ENCODE measurements around the gene LGALS14. TPM values are rescaled to one million over a fixed set of nuclear protein-coding genes. Genes with fewer than 3 reads are reported as not detected.

Gene LGALS14
- total RNA-seq, 1 experiment from 2014 or later: not detected

- ChIA-PET POLR2A (no interaction called here), CTCF (interaction anchor here (1.0 to 2.7 kb wide), 2 partner anchors 114 to 127 kb away, joined by 3 to 6 read pairs; no protein-coding TSS in a partner anchor)
- Mint-ChIP-seq H3K27me3 (ENCODE audit: low read depth) (peaks cover 14% of the 10 kb centered on the region; the same call in 1 of the 2 replicates), H3K4me1 (no peaks in the 10 kb centered on the region), H3K36me3 (no peaks in the 10 kb centered on the region), H3K9me3 (no peaks in the 10 kb centered on the region), H3K4me3 (no peak overlapping the region), H3K27ac (no peak overlapping the region)
- DNase-seq (ENCODE audit: low spot score): no peak
- no peak for ATAC-seq
- no peak for TF ChIP-seq ZNF121 (CRISPR knock-in tag; IDR thresholded peaks at IDR 0.05)
- no peak for TF ChIP-seq NR2C2 (CRISPR knock-in tag; IDR thresholded peaks at IDR 0.05)
- no peak for TF ChIP-seq TCF7 (CRISPR knock-in tag; IDR thresholded peaks at IDR 0.05; ENCODE audit: low read depth)
- TF ChIP-seq ELF4 (CRISPR knock-in tag; IDR thresholded peaks at IDR 0.05; ENCODE audit: low read depth): no peak
Observed at GRCh38 chr19:39679056-39679790, 25.1 kb upstream of the LGALS14 start.

GRCh38 chr19:39679791-39680168 is 24.5 kb upstream of the LGALS14 start:
- Mint-ChIP-seq H3K27me3 (ENCODE audit: low read depth) (peaks cover 14% of the 10 kb centered on the region; the same call in 1 of the 2 replicates), H3K4me3 (no peak overlapping the region), H3K4me1 (no peaks in the 10 kb centered on the region), H3K9me3 (no peaks in the 10 kb centered on the region), H3K27ac (no peak overlapping the region), H3K36me3 (no peaks in the 10 kb centered on the region)
- no peak for ATAC-seq
- DNase-seq (ENCODE audit: low spot score): no peak
- ChIA-PET CTCF (no interaction called here), POLR2A (no interaction called here)
- no peak for TF ChIP-seq ZNF532 (CRISPR knock-in tag; IDR thresholded peaks at IDR 0.05; ENCODE audit: borderline replicate concordance)
- TF ChIP-seq NR2C2 (CRISPR knock-in tag; IDR thresholded peaks at IDR 0.05): no peak
- no peak for TF ChIP-seq ZNF263 (CRISPR knock-in tag; IDR thresholded peaks at IDR 0.05; ENCODE audit: low read depth)
- no peak for TF ChIP-seq GRHL2 (CRISPR knock-in tag; IDR thresholded peaks at IDR 0.05; ENCODE audit: insufficient replicate concordance, severe bottlenecking)
- no peak for TF ChIP-seq MAX (CRISPR knock-in tag; IDR thresholded peaks at IDR 0.05)
- TF ChIP-seq USF1 (CRISPR knock-in tag; IDR thresholded peaks at IDR 0.05): no peak
- no peak for TF ChIP-seq SP1 (CRISPR knock-in tag; conservative IDR thresholded peaks at IDR 0.05)
- TF ChIP-seq AFF4 (CRISPR knock-in tag; IDR thresholded peaks at IDR 0.05; ENCODE audit: borderline replicate concordance): no peak
- TF ChIP-seq FOXJ3 (CRISPR knock-in tag; IDR thresholded peaks at IDR 0.05; ENCODE audit: borderline replicate concordance): no peak
- TF ChIP-seq HMGXB4 (CRISPR knock-in tag; IDR thresholded peaks at IDR 0.05): no peak
- no peak for TF ChIP-seq ZSCAN18 (CRISPR knock-in tag; IDR thresholded peaks at IDR 0.05)
- TF ChIP-seq SOX15 (CRISPR knock-in tag; IDR thresholded peaks at IDR 0.05): no peak
- no peak for TF ChIP-seq FOXP1 (CRISPR knock-in tag; IDR thresholded peaks at IDR 0.05; ENCODE audit: borderline replicate concordance)
- no peak for TF ChIP-seq CREM (CRISPR knock-in tag; IDR thresholded peaks at IDR 0.05)
- no peak for TF ChIP-seq SMAD3 (CRISPR knock-in tag; IDR thresholded peaks at IDR 0.05; ENCODE audit: borderline replicate concordance)
- TF ChIP-seq AR (CRISPR knock-in tag; IDR thresholded peaks at IDR 0.05): no peak
